Measurements from ENCODE around the gene BRCC3. TPM values are rescaled to one million over a fixed set of nuclear protein-coding genes. Genes with fewer than 3 reads are reported as not detected.

Gene BRCC3
- total RNA-seq, 1 experiment from 2014 or later = 21.3 TPM

DNA sequence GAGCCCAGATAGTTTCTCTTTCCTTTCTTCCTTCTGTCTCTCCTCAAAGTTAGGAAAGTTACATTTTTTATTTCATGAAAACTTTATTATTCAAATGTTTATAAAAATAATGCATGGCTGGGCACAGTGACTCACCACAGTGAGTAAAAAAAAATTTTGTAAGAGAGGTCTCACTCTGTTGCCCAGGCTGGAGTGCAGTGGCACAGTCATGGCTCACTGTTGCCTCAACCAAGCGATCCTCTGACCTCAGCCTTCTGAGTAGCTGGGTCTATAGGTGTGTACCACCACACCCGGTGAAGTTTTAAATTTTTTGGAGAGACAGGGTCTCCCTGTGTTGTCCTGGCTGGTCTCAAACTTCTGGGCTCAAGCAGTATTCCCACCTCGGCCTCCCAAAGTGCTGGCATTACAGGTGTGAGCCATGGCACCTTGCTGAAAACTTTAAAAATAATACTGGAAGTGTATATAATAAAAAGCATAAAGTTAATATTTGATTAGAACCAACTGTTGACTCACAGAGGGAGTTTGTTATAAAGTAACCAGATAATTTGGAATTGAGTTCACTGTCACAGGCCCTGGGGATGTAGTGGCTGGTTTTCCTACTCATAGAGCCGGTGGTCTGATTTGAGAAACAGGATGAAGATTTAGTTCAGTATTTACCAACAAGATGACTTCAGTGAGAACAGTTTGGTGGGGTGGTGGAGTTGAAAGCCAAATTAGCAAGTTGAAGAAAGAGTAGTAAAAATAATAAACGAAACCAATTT, 18.4 kb upstream of the BRCC3 start (continued):
- TF ChIP-seq, protein P1, sequence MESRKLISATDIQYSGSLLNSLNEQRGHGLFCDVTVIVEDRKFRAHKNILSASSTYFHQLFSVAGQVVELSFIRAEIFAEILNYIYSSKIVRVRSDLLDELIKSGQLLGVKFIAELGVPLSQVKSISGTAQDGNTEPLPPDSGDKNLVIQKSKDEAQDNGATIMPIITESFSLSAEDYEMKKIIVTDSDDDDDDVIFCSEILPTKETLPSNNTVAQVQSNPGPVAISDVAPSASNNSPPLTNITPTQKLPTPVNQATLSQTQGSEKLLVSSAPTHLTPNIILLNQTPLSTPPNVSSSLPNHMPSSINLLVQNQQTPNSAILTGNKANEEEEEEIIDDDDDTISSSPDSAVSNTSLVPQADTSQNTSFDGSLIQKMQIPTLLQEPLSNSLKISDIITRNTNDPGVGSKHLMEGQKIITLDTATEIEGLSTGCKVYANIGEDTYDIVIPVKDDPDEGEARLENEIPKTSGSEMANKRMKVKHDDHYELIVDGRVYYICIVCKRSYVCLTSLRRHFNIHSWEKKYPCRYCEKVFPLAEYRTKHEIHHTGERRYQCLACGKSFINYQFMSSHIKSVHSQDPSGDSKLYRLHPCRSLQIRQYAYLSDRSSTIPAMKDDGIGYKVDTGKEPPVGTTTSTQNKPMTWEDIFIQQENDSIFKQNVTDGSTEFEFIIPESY (IDR thresholded peaks at IDR 0.05; ENCODE audit: extremely low read depth, insufficient replicate concordance, low read length) = no peak
- TF ChIP-seq JUND (IDR thresholded peaks at IDR 0.05) (no peak), POLR2A (IDR thresholded peaks at IDR 0.05; ENCODE audit: borderline replicate concordance, extremely low read depth, insufficient read depth, insufficient read length) (no peak), SRF (IDR thresholded peaks at IDR 0.05; ENCODE audit: low read depth) (no peak), ELF1 (IDR thresholded peaks at IDR 0.05; ENCODE audit: borderline replicate concordance, low read depth) (no peak), CBX3 (IDR thresholded peaks at IDR 0.05; ENCODE audit: low read depth) (no peak)

DNA sequence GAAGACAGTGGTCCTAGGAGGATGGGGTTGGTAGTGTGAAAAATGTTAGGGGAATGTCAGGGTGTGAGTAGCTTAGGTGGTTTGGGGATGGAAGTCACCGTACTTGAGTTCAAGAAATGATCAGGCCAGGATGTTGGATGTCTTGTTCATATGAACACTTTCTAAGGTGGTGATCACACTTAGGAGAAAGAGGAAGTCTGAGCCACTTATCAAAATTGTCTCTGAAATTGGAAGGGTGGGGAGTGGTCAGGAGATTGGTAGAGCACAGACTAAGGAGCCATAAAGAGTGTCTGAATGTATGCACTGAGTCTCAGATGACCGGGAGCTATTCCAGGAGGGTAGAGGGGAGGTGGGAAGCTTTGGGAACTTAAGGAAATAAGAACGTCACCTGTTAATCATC, 17.7 kb upstream of the BRCC3 start:
- CTCF ChIA-PET = no interaction called here
- H3K9me3 ChIP-seq (ENCODE audit: control insufficient read depth in 1 of 2, insufficient read depth in 1 of 2, low read depth in 1 of 2, low read length in 2 of 2) = no peaks in the 10 kb centered on the region
- H3K27ac ChIP-seq (ENCODE audit: low read depth, low read length) = no peak overlapping the region
- H3K79me2 ChIP-seq (ENCODE audit: insufficient read depth, low read length) = no peaks in the 10 kb centered on the region
- H3K36me3 ChIP-seq (ENCODE audit: control insufficient read depth in 1 of 2, insufficient read depth in 2 of 2, low read length in 2 of 2) = no peaks in the 10 kb centered on the region
- H4K20me1 ChIP-seq (ENCODE audit: insufficient read depth) = no peaks in the 10 kb centered on the region
- no peaks in the 10 kb centered on the region for H3K9me2 ChIP-seq (ENCODE audit: insufficient read depth)
- RAD21 ChIA-PET (ENCODE audit: low non-redundant PET in 1 of 2, low total read pairs in 2 of 2, uncharacterized antibody in 2 of 2, unreplicated experiment in 2 of 2) = no interaction called here
- DNase-seq (ENCODE audit: low read depth, low spot score) = no peak
- H3K4me2 ChIP-seq (ENCODE audit: low read length) = no peak overlapping the region
- BruUV-seq (replicated peaks) = no TSS peak
- intact Hi-C loops (cut with micrococcal nuclease) = no loop called here
- H3K4me1 ChIP-seq (ENCODE audit: control insufficient read depth in 1 of 2, insufficient read depth in 2 of 2, low read length in 2 of 2) = peaks cover 2 to 9% of the 10 kb centered on the region in 2 experiments; a peak in 1 of 4 replicates
- ATAC-seq = no peak
- no peak overlapping the region for H3K4me3 ChIP-seq (replicated peaks in 1 of 2; ENCODE audit: low read depth in 1 of 2, low read length in 2 of 2)
- H2AFZ ChIP-seq (ENCODE audit: low read depth, low read length, poor library complexity, severe bottlenecking) = no peak overlapping the region
- POLR2A ChIA-PET = no interaction called here
- no peak overlapping the region for H3K9ac ChIP-seq (ENCODE audit: low read length)
- H3K27me3 ChIP-seq (ENCODE audit: insufficient read depth, low read length) = no peaks in the 10 kb centered on the region
- TF ChIP-seq YY1 (IDR thresholded peaks at IDR 0.05; ENCODE audit: extremely low read depth, insufficient replicate concordance, low read depth, low read length) = no peak
- no peak for TF ChIP-seq EGR1 (IDR thresholded peaks at IDR 0.05; ENCODE audit: low read depth)
- no peak for TF ChIP-seq ELF1 (IDR thresholded peaks at IDR 0.05; ENCODE audit: borderline replicate concordance, low read depth)
- no peak for TF ChIP-seq SRF (IDR thresholded peaks at IDR 0.05; ENCODE audit: low read depth)
- TF ChIP-seq ZFX (IDR thresholded peaks at IDR 0.05) = no peak
- TF ChIP-seq, protein P1 (IDR thresholded peaks at IDR 0.05; ENCODE audit: extremely low read depth, insufficient replicate concordance, low read length) = no peak
- no peak for TF ChIP-seq EZH2phosphoT487 (IDR thresholded peaks at IDR 0.05; ENCODE audit: borderline replicate concordance)
- TF ChIP-seq, protein P2, sequence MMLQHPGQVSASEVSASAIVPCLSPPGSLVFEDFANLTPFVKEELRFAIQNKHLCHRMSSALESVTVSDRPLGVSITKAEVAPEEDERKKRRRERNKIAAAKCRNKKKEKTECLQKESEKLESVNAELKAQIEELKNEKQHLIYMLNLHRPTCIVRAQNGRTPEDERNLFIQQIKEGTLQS (IDR thresholded peaks at IDR 0.05) = no peak
- TF ChIP-seq SP1 (IDR thresholded peaks at IDR 0.05; ENCODE audit: low read depth) = no peak
- TF ChIP-seq POLR2AphosphoS5 (IDR thresholded peaks at IDR 0.05; ENCODE audit: low read depth, low read length) = no peak
- TF ChIP-seq ZNF274 (IDR thresholded peaks at IDR 0.05; ENCODE audit: low read depth, low read length) = no peak
- TF ChIP-seq, protein P3, sequence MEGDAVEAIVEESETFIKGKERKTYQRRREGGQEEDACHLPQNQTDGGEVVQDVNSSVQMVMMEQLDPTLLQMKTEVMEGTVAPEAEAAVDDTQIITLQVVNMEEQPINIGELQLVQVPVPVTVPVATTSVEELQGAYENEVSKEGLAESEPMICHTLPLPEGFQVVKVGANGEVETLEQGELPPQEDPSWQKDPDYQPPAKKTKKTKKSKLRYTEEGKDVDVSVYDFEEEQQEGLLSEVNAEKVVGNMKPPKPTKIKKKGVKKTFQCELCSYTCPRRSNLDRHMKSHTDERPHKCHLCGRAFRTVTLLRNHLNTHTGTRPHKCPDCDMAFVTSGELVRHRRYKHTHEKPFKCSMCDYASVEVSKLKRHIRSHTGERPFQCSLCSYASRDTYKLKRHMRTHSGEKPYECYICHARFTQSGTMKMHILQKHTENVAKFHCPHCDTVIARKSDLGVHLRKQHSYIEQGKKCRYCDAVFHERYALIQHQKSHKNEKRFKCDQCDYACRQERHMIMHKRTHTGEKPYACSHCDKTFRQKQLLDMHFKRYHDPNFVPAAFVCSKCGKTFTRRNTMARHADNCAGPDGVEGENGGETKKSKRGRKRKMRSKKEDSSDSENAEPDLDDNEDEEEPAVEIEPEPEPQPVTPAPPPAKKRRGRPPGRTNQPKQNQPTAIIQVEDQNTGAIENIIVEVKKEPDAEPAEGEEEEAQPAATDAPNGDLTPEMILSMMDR (IDR thresholded peaks at IDR 0.05 in 2 of 3, conservative IDR thresholded peaks at IDR 0.05 in 1 of 3; ENCODE audit: borderline replicate concordance in 1 of 3, insufficient read depth in 1 of 3, low read depth in 2 of 3, low read length in 2 of 3) = no peak
- no peak for TF ChIP-seq SIN3A (IDR thresholded peaks at IDR 0.05; ENCODE audit: low read depth)
- no peak for TF ChIP-seq POLR2A (IDR thresholded peaks at IDR 0.05; ENCODE audit: borderline replicate concordance, extremely low read depth, insufficient read depth, insufficient read length)
- no peak for TF ChIP-seq EZH2 (IDR thresholded peaks at IDR 0.05)
- TF ChIP-seq, protein P4, sequence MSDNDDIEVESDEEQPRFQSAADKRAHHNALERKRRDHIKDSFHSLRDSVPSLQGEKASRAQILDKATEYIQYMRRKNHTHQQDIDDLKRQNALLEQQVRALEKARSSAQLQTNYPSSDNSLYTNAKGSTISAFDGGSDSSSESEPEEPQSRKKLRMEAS (IDR thresholded peaks at IDR 0.05) = no peak
